Neutrophil (primary cell): ENCODE results near the gene MDH1.

Source experiments
- H3K27ac ChIP-seq: fragments of 200-600 bp; sonication (generic); 2 replicates; pipeline ENCODE4 v1.5.1; 2016; ENCODE audit warnings: mild to moderate bottlenecking, moderate library complexity
- H3K27me3 ChIP-seq: fragments of 200-600 bp; sonication (generic); 2 replicates; pipeline ENCODE4 v1.6.0; 2016; ENCODE audit warnings: mild to moderate bottlenecking
- H3K36me3 ChIP-seq: fragments of 200-600 bp; sonication (generic); 2 replicates; pipeline ENCODE4 v1.5.1; 2017
- H3K4me1 ChIP-seq, 2 experiments: fragments of 200-600 bp in 1 of 2; sonication (generic) in 1 of 2; 1 replicate in 1 of 2; 2 replicates in 1 of 2; pipeline versions ENCODE4 v1.5.1 to v1.6.1; 2013 to 2016; ENCODE audit warnings: low read depth in 1 of 2, low read length in 1 of 2, mild to moderate bottlenecking in 1 of 2, moderate library complexity in 1 of 2; ENCODE audit not compliant: control insufficient read depth in 1 of 2, insufficient read depth in 1 of 2
- H3K4me3 ChIP-seq, 2 experiments: fragments of 200-600 bp in 1 of 2; sonication (generic) in 1 of 2; 1 replicate in 1 of 2; 2 replicates in 1 of 2; pipeline ENCODE4 v1.5.1; 2013 to 2016; ENCODE audit warnings: low read depth in 1 of 2, low read length in 1 of 2, mild to moderate bottlenecking in 1 of 2, moderate library complexity in 1 of 2
- H3K9me3 ChIP-seq: fragments of 200-600 bp; sonication (generic); 2 replicates; pipeline ENCODE4 v1.5.1; 2016
- TF ChIP-seq, protein P1 (sequence below): fragments of 200-600 bp; sonication (generic); IDR thresholded peaks from 2 replicates; pipeline ENCODE4 v1.5.1; 2016; ENCODE audit warnings: antibody characterized with exemption

Gene MDH1

DNA sequence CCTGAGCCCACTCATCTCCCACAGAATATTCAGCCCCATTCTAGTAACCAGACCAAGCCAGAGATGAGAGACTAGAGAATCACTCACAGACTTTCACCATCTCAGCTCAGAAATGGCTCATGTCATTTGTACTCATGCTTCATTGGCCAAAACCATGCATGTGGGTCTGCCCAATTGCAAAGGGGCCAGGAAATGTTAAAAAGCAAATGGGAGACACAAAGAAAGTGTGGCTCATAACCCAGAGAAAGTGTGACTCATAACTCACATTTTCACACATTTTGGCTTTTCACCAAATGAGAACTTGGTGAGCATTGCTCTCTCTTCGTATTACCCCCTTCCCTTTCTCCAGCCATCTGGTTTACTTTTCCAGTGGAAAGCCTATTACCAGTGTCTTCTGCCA lies 66.2 kb downstream of the MDH1 start:
- TF ChIP-seq, protein P1, sequence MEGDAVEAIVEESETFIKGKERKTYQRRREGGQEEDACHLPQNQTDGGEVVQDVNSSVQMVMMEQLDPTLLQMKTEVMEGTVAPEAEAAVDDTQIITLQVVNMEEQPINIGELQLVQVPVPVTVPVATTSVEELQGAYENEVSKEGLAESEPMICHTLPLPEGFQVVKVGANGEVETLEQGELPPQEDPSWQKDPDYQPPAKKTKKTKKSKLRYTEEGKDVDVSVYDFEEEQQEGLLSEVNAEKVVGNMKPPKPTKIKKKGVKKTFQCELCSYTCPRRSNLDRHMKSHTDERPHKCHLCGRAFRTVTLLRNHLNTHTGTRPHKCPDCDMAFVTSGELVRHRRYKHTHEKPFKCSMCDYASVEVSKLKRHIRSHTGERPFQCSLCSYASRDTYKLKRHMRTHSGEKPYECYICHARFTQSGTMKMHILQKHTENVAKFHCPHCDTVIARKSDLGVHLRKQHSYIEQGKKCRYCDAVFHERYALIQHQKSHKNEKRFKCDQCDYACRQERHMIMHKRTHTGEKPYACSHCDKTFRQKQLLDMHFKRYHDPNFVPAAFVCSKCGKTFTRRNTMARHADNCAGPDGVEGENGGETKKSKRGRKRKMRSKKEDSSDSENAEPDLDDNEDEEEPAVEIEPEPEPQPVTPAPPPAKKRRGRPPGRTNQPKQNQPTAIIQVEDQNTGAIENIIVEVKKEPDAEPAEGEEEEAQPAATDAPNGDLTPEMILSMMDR, result no peak
- no peaks in the 10 kb centered on the region for H3K9me3 ChIP-seq

More for the DNA sequence above, 66.2 kb downstream of the MDH1 start:
- Histone ChIP-seq H3K4me3 (no peak overlapping the region), H3K36me3 (no peaks in the 10 kb centered on the region), H3K27ac (no peak overlapping the region), H3K27me3 (no peaks in the 10 kb centered on the region), H3K4me1 (no peaks in the 10 kb centered on the region)
